Neural cell (in vitro differentiated cells): ENCODE measurements around the gene SPPL2A. TPM values are rescaled to one million over a fixed set of nuclear protein-coding genes. Genes with fewer than 3 reads are reported as not detected.
"Not testable (repeated sequence)": the region's sequence is repeated elsewhere in the genome, so short reads cannot be mapped to it uniquely, and the experiment has no call there.

Experiments
- H2AFZ ChIP-seq: fragments of 200-600, 300-800 bp; sonication (generic), shearing (Covaris generic); 2 replicates; pipeline ENCODE4 v1.6.0; 2014; ENCODE audit warnings: low read depth, mild to moderate bottlenecking, antibody characterized with exemption, low read length, moderate library complexity
- H3F3A ChIP-seq: fragments of 200-600 bp; shearing (Covaris generic); 2 replicates; pipeline ENCODE4 v1.6.1; 2016; ENCODE audit warnings: mild to moderate bottlenecking, moderate library complexity, mixed read lengths, antibody characterized with exemption, low read length; ENCODE audit not compliant: insufficient read depth, poor library complexity, severe bottlenecking
- H3K27ac ChIP-seq: fragments of 200-600, 300-800 bp; sonication (generic), shearing (Covaris generic); 2 replicates; pipeline ENCODE4 v1.5.1; 2014; ENCODE audit warnings: mild to moderate bottlenecking, low read length, moderate library complexity
- H3K27me3 ChIP-seq: fragments of 300-800, 200-600 bp; sonication (generic), shearing (Covaris generic); 2 replicates; pipeline ENCODE4 v1.6.0; 2014; ENCODE audit warnings: mild to moderate bottlenecking, low read depth, low read length, moderate library complexity; ENCODE audit not compliant: insufficient read depth
- H3K36me3 ChIP-seq: fragments of 300-800, 200-600 bp; sonication (generic), shearing (Covaris generic); 2 replicates; pipeline ENCODE4 v1.5.1; 2014; ENCODE audit warnings: mild to moderate bottlenecking, antibody characterized with exemption, low read length, moderate library complexity; ENCODE audit not compliant: insufficient read depth
- H3K4me2 ChIP-seq: fragments of 300-800, 200-600 bp; sonication (generic), shearing (Covaris generic); 2 replicates; pipeline ENCODE4 v1.6.0; 2014; ENCODE audit warnings: mild to moderate bottlenecking, low read length
- H3K4me3 ChIP-seq: fragments of 300-800, 200-600 bp; sonication (generic), shearing (Covaris generic); 2 replicates; pipeline ENCODE4 v1.5.1; 2014; ENCODE audit warnings: mild to moderate bottlenecking, low read length, moderate library complexity
- H3K79me2 ChIP-seq: fragments of 200-600 bp; shearing (Covaris generic); replicated peaks from 2 replicates; pipeline ENCODE4 v1.6.0; 2014; ENCODE audit warnings: mild to moderate bottlenecking, low read length, moderate library complexity; ENCODE audit not compliant: insufficient read depth
- H3K9ac ChIP-seq: fragments of 300-800, 200-600 bp; sonication (generic), shearing (Covaris generic); 2 replicates; pipeline ENCODE4 v1.6.1; 2016; ENCODE audit warnings: mild to moderate bottlenecking, low read length, mixed read lengths
- H3K9me2 ChIP-seq: fragments of 200-600 bp; shearing (Covaris generic); 2 replicates; pipeline ENCODE4 v1.6.1; 2016; ENCODE audit warnings: mild to moderate bottlenecking, low read length, mixed read lengths; ENCODE audit not compliant: insufficient read depth
- H3K9me3 ChIP-seq: fragments of 200-600, 300-800 bp; sonication (generic), shearing (Covaris generic); 2 replicates; pipeline ENCODE4 v1.6.1; 2016; ENCODE audit warnings: mild to moderate bottlenecking, mixed run types, low read length, moderate library complexity, mixed read lengths
- H4K20me1 ChIP-seq: fragments of 200-600 bp; shearing (Covaris generic); 2 replicates; pipeline ENCODE4 v1.6.1; 2016; ENCODE audit warnings: mild to moderate bottlenecking, mixed run types; ENCODE audit not compliant: insufficient read depth
- EP300 ChIP-seq: fragments of 450-650 bp; conservative IDR thresholded peaks from 2 replicates; pipeline ENCODE4 v1.6.1; 2014; ENCODE audit warnings: antibody characterized with exemption, mild to moderate bottlenecking, moderate library complexity; ENCODE audit not compliant: poor library complexity, severe bottlenecking
- EZH2 ChIP-seq: fragments of 200-600, 300-800 bp; shearing (Covaris generic), sonication (generic); IDR thresholded peaks from 2 replicates; pipeline ENCODE4 v1.6.1; 2014; ENCODE audit warnings: antibody characterized with exemption, low read length, borderline replicate concordance, mild to moderate bottlenecking; ENCODE audit not compliant: insufficient read depth, poor library complexity, severe bottlenecking
- MXI1 ChIP-seq: fragments of 450-650 bp; conservative IDR thresholded peaks from 2 replicates; pipeline ENCODE4 v1.6.1; 2014; ENCODE audit warnings: antibody characterized with exemption, mild to moderate bottlenecking; ENCODE audit not compliant: poor library complexity, severe bottlenecking
- POLR2AphosphoS5 ChIP-seq: IDR thresholded peaks from 2 replicates; pipeline ENCODE4 v1.6.1; 2012
- RAD21 ChIP-seq: fragments of 450-650 bp; conservative IDR thresholded peaks from 2 replicates; pipeline ENCODE4 v1.6.1; 2014; ENCODE audit warnings: antibody characterized with exemption, mild to moderate bottlenecking, moderate library complexity
- REST ChIP-seq: IDR thresholded peaks from 2 replicates; pipeline ENCODE4 v1.6.1; 2012; ENCODE audit warnings: borderline replicate concordance
- SMC3 ChIP-seq: fragments of 450-650 bp; conservative IDR thresholded peaks from 2 replicates; pipeline ENCODE4 v1.6.1; 2014; ENCODE audit warnings: antibody characterized with exemption, mild to moderate bottlenecking, moderate library complexity; ENCODE audit not compliant: poor library complexity
- TAF1 ChIP-seq: IDR thresholded peaks from 2 replicates; pipeline ENCODE4 v1.6.1; 2012; ENCODE audit warnings: low read depth
- polyA plus RNA-seq: library from polyadenylated mRNA; depleted of rRNA; stranded (reverse); fragments of >200 nt; gene quantifications from 2 replicates; pipeline ENCODE4 v1.2.3, GENCODE V29; 2014
- TF ChIP-seq, protein P1 (sequence below): fragments of 450-650 bp; IDR thresholded peaks from 2 replicates; pipeline ENCODE4 v1.5.1; 2014; ENCODE audit warnings: antibody characterized with exemption, mild to moderate bottlenecking, moderate library complexity; ENCODE audit not compliant: poor library complexity, severe bottlenecking

Gene SPPL2A
- polyA plus RNA-seq, 1 donor from 2014 or later: 29.9 TPM

GRCh38 chr15:50697109-50697797 is 68.3 kb downstream of the SPPL2A start:
- Histone ChIP-seq H3K4me2 (no peak overlapping the region), H3K36me3 (no peaks in the 10 kb centered on the region), H3K27ac (no peak overlapping the region), H2AFZ (no peak overlapping the region), H3F3A (no peaks in the 10 kb centered on the region), H3K9me3 (no peaks in the 10 kb centered on the region), H3K9ac (no peak overlapping the region), H3K9me2 (no peaks in the 10 kb centered on the region), H4K20me1 (no peaks in the 10 kb centered on the region), H3K4me3 (no peak overlapping the region), H3K27me3 (no peaks in the 10 kb centered on the region), H3K79me2 (no peaks in the 10 kb centered on the region)
- TF ChIP-seq REST: no peak
- TF ChIP-seq EZH2: no peak
- TF ChIP-seq POLR2AphosphoS5: no peak
- TF ChIP-seq RAD21: no peak
- TF ChIP-seq, protein P1, sequence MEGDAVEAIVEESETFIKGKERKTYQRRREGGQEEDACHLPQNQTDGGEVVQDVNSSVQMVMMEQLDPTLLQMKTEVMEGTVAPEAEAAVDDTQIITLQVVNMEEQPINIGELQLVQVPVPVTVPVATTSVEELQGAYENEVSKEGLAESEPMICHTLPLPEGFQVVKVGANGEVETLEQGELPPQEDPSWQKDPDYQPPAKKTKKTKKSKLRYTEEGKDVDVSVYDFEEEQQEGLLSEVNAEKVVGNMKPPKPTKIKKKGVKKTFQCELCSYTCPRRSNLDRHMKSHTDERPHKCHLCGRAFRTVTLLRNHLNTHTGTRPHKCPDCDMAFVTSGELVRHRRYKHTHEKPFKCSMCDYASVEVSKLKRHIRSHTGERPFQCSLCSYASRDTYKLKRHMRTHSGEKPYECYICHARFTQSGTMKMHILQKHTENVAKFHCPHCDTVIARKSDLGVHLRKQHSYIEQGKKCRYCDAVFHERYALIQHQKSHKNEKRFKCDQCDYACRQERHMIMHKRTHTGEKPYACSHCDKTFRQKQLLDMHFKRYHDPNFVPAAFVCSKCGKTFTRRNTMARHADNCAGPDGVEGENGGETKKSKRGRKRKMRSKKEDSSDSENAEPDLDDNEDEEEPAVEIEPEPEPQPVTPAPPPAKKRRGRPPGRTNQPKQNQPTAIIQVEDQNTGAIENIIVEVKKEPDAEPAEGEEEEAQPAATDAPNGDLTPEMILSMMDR: no peak
- no peak for TF ChIP-seq EP300
- TF ChIP-seq MXI1: no peak
- TF ChIP-seq SMC3: no peak
- TF ChIP-seq TAF1: no peak

DNA sequence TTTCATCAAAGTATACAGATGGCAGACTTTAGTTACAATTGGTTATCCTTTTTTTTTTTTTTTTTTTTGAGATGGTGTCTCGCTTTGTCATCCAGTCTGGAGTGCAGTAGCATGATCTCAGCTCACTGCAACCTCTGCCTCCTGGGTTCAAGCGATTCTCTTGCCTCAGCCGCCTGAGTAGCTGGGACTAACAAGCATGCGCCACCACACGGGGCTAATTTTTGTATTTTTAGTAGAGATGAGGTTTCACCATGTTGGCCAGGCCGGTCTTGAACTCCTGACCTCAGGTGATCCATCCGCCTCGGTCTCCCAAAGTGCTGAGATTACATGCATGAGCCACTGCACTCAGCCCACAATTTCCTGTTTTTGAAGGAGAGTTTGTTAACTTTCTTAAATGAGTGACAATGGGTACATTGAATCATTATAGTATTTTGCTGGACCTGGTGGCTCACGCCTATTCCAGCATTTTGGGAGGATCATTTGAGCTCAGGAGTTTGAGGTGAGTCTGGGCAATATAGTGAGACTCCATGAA is 70.8 kb downstream of the SPPL2A start:
- H3K9ac ChIP-seq, H3K9me3 ChIP-seq, H3K79me2 ChIP-seq, H4K20me1 ChIP-seq, H3K36me3 ChIP-seq, H3K27ac ChIP-seq, H3K4me3 ChIP-seq, H3F3A ChIP-seq, H3K4me2 ChIP-seq, H2AFZ ChIP-seq, H3K27me3 ChIP-seq, H3K9me2 ChIP-seq: not testable (repeated sequence)
